ENCODE measurements around the gene RNF149. TPM values are rescaled to one million over a fixed set of nuclear protein-coding genes. Genes with fewer than 3 reads are reported as not detected.

RNF149 gene
- total RNA-seq, 3 donors from 2014 or later (not counting 1 experiment from before 2014, with no cell fraction given): 133 to 151 (median 149) TPM

DNA sequence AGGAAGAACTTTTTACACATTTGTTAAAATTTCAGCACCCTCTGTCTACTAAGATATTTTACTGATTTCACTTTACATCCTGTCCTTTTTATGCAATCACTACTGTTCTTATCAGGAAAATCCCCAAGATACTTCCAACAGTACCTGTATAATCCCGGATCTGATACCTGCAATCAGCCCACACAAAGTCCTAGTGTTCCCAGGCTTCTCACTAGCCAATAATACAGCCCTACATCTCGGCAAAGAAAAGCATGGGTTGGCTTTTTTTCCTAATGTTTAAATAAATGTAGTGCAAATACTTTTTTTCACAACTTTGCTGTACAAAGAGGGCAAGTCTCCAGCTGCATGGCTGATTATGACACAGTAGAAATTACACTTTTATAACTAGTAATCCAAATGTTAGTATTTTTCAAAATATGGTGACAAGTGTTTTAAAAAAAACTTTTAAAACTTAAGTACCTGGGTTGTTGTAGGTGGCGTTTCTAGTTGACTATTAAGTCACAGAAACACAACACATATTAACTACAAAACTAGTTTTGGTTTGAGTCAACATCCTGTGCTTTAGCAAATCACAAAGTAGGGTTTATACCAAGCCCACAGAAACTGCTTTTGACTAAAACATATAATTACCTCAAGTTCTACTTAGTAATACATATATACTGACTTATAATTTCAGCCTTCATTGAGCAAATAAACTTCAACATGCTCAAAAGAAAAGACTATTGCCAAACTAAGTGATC lies 36.3 kb downstream of the RNF149 start:
- intact Hi-C loops (cut with micrococcal nuclease): no loop called here
- no peaks in the 10 kb centered on the region for H3K27me3 Mint-ChIP-seq (ENCODE audit: low read depth in 2 of 2)
- no peaks in the 10 kb centered on the region for H3K9me3 Mint-ChIP-seq
- Histone ChIP-seq H3K4me1 (ENCODE audit: control insufficient read depth, insufficient read depth, low read length) (peaks cover 4% of the 10 kb centered on the region), H3K27me3 (ENCODE audit: control insufficient read depth, insufficient read depth, low read length) (no peaks in the 10 kb centered on the region), H3K36me3 (ENCODE audit: control insufficient read depth, insufficient read depth, low read length) (peaks cover 76% of the 10 kb centered on the region), H3K27ac (ENCODE audit: low read length) (no peak overlapping the region), H3K4me3 (ENCODE audit: low read length) (no peak overlapping the region), H3K9me3 (ENCODE audit: control insufficient read depth, insufficient read depth, low read length) (no peaks in the 10 kb centered on the region)
- WGBS (ENCODE audit: insufficient coverage): 82% methylated on average over 1 of the region's 3 CpGs
- H3K4me3 Mint-ChIP-seq: no peak overlapping the region
- peak overlapping the region; percentile 72 to 85 for H3K27ac Mint-ChIP-seq
- peaks cover 8% of the 10 kb centered on the region for H3K36me3 Mint-ChIP-seq
- peaks cover 15 to 16% of the 10 kb centered on the region in 2 donors for H3K4me1 Mint-ChIP-seq
- DNase-seq (peak in 1 of 2 donors; percentile 23), ATAC-seq (peak in 2 of 3 donors; percentile 21 to 55)
- TF ChIP-seq, protein P1, sequence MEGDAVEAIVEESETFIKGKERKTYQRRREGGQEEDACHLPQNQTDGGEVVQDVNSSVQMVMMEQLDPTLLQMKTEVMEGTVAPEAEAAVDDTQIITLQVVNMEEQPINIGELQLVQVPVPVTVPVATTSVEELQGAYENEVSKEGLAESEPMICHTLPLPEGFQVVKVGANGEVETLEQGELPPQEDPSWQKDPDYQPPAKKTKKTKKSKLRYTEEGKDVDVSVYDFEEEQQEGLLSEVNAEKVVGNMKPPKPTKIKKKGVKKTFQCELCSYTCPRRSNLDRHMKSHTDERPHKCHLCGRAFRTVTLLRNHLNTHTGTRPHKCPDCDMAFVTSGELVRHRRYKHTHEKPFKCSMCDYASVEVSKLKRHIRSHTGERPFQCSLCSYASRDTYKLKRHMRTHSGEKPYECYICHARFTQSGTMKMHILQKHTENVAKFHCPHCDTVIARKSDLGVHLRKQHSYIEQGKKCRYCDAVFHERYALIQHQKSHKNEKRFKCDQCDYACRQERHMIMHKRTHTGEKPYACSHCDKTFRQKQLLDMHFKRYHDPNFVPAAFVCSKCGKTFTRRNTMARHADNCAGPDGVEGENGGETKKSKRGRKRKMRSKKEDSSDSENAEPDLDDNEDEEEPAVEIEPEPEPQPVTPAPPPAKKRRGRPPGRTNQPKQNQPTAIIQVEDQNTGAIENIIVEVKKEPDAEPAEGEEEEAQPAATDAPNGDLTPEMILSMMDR (IDR thresholded peaks at IDR 0.05): no peak

DNA sequence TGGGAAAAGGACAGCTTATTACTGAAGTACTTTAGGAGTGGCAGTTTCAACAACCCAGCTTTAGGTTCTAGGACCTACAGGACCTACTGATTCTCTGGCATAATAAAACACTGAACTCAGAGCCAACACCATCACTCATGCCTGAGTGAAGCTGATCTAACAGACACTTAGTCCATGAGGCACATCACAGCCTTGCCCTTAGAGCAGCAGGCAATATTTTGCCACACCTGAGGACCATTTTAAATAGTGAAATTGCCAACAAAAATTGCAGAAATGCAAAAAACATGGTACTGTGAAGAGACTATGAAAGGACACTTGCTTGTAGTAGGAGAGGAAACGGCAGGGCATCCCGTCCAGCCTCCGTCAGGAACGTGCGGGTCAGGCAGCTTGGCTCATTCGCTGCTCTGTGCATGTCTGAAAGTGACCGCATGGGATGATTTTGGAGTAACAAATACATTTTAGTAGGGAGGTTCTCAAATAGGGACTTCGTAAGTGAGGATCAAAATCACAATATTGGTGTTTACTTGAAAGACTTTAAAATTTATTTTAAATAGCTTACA lies 37.7 kb downstream of the RNF149 start:
- H3K27me3 Mint-ChIP-seq (ENCODE audit: low read depth in 2 of 2): no peaks in the 10 kb centered on the region
- H3K4me3 Mint-ChIP-seq: no peak overlapping the region
- peaks cover 8% of the 10 kb centered on the region for H3K36me3 Mint-ChIP-seq
- TF ChIP-seq, protein P1 (IDR thresholded peaks at IDR 0.05): no peak
- no peak overlapping the region for H3K4me3 ChIP-seq (ENCODE audit: low read length)
- H3K36me3 ChIP-seq (ENCODE audit: control insufficient read depth, insufficient read depth, low read length): peaks cover 72% of the 10 kb centered on the region
- H3K27me3 ChIP-seq (ENCODE audit: control insufficient read depth, insufficient read depth, low read length): no peaks in the 10 kb centered on the region
- DNase-seq (no peak), ATAC-seq (no peak)
- peaks cover 4% of the 10 kb centered on the region for H3K4me1 ChIP-seq (ENCODE audit: control insufficient read depth, insufficient read depth, low read length)
- no peaks in the 10 kb centered on the region for H3K9me3 Mint-ChIP-seq
- no peak overlapping the region for H3K27ac ChIP-seq (ENCODE audit: low read length)
- 92% methylated on average over 7 of the region's 8 CpGs for WGBS (ENCODE audit: insufficient coverage)
- peak overlapping the region; percentile 72 to 85 for H3K27ac Mint-ChIP-seq
- intact Hi-C loops (cut with micrococcal nuclease): no loop called here
- H3K9me3 ChIP-seq (ENCODE audit: control insufficient read depth, insufficient read depth, low read length): no peaks in the 10 kb centered on the region
- H3K4me1 Mint-ChIP-seq: peaks cover 15 to 16% of the 10 kb centered on the region in 2 donors

DNA sequence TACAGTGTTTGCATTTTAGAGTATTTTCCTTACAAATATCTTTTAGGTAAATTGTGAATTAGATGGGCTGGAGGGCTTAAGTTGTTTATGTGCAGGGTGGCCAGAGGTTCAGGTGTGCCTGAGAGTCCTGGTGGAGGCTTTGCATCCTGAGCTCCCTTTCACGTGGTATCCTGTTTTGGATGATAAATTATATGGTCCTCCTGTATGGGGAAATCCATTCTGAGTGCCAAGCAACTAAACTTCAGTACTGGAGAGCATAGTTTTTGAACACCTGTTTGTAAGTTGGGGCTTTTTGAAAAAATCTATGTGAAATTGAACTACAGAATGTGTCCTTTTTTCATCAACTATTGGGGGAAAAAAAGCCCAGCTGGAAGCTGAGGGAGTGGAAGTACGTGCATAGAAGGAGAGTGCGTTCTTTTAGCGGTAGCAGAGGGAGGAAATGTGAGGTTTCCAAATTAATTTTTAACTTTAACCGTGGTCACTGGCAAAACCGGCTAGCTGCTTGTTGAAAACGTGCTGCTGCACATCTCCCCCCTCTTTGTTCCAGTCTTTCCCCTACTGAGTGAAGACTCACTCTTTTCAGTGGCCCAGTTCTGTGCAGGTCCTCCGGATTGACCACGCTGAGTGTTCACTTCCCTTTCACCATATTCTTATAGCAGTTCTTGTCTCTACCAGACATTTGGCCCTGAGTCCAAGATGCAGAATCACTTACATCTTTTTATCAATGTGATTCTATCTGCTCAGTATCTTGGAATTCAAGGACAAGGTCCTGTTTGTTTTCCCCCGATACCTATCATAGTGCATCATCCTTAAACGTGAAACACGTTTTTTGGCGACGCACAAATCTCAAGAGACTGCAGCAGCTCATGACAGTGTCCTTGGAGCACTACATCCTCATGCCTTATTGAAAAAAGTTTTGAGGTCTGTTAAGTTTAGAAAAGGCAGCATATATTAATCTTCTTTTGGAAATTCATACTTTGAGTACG lies 40.5 kb downstream of the RNF149 start:
- Histone ChIP-seq H3K36me3 (ENCODE audit: control insufficient read depth, insufficient read depth, low read length) (peaks cover 81% of the 10 kb centered on the region), H3K4me3 (ENCODE audit: low read length) (no peak overlapping the region), H3K9me3 (ENCODE audit: control insufficient read depth, insufficient read depth, low read length) (no peaks in the 10 kb centered on the region), H3K27ac (ENCODE audit: low read length) (no peak overlapping the region), H3K4me1 (ENCODE audit: control insufficient read depth, insufficient read depth, low read length) (peaks cover 2% of the 10 kb centered on the region), H3K27me3 (ENCODE audit: control insufficient read depth, insufficient read depth, low read length) (no peaks in the 10 kb centered on the region)
- Mint-ChIP-seq H3K9me3 (no peaks in the 10 kb centered on the region), H3K4me3 (no peak overlapping the region), H3K36me3 (peaks cover 5% of the 10 kb centered on the region), H3K4me1 (peaks cover 15 to 16% of the 10 kb centered on the region in 2 donors), H3K27ac (peak overlapping the region; percentile 75 to 85), H3K27me3 (ENCODE audit: low read depth in 2 of 2) (no peaks in the 10 kb centered on the region)
- intact Hi-C loops (cut with micrococcal nuclease): no loop called here
- no peak for ATAC-seq
- DNase-seq: no peak
- TF ChIP-seq, protein P1 (IDR thresholded peaks at IDR 0.05): no peak
- whole genome bisulfite sequencing (ENCODE audit: insufficient coverage): 57% methylated on average over 15 of the region's 15 CpGs

All from natural killer cell (primary cell).